Endothelial cell of umbilical vein (primary cell): ENCODE data around the gene SOCS4. TPM values are rescaled to one million over a fixed set of nuclear protein-coding genes. Genes with fewer than 3 reads are reported as not detected.

Experiments
- BruUV-seq: library from RNA; stranded (reverse); fragments of 400-500 nt; replicated peaks from 2 replicates; lab custom pipeline; 2021; lab: Mats Ljungman, UMichigan
- CTCF ChIA-PET: fragments of 300-600, 350-600 bp; sonication (Branson Sonifier 250); formaldehyde crosslinking; loops from one replicate; lab custom pipeline; 2021; ENCODE audit warnings: antibody characterized with exemption, inconsistent platforms; lab: Charles Lee
- POLR2A ChIA-PET: fragments of 300-600, 350-600 bp; sonication (Branson Sonifier 250); formaldehyde crosslinking; loops from one replicate; lab custom pipeline; 2021; ENCODE audit warnings: antibody characterized with exemption, inconsistent platforms; lab: Charles Lee
- DNase-seq: peaks from one replicate; pipeline ENCODE4 v3.0.0-alpha.2; 2011; ENCODE audit warnings: low read depth, low spot score
- FAIRE-seq: peaks from 2 replicates; lab custom pipeline; 2011; peaks lifted over from hg19 to GRCh38; lab: Jason Lieb, UNC
- H2AFZ ChIP-seq: 2 replicates; pipeline ENCODE4 v1.6.0; 2012; ENCODE audit warnings: low read depth, low read length, control low read depth, inconsistent platforms
- H3K27ac ChIP-seq: 2 replicates; pipeline ENCODE4 v1.5.1; 2011; ENCODE audit warnings: low read depth, mild to moderate bottlenecking, control low read depth, low read length, moderate library complexity; ENCODE audit not compliant: insufficient read depth
- H3K27me3 ChIP-seq, 2 experiments: 2 replicates each; pipeline versions ENCODE4 v1.6.0 to v1.6.1; 2011; ENCODE audit warnings: low read length in 2 of 2, mixed read lengths in 1 of 2; ENCODE audit not compliant: control insufficient read depth in 2 of 2, insufficient read depth in 2 of 2
- H3K36me3 ChIP-seq, 2 experiments: 2 replicates in 1 of 2; 3 replicates in 1 of 2; pipeline ENCODE4 v1.5.1; 2011; ENCODE audit warnings: low read length in 2 of 2, mild to moderate bottlenecking in 1 of 2, moderate library complexity in 1 of 2; ENCODE audit not compliant: control insufficient read depth in 2 of 2, insufficient read depth in 2 of 2; ENCODE audit errors: extremely low read depth in 1 of 2
- H3K4me1 ChIP-seq: 3 replicates; pipeline ENCODE4 v1.5.1; 2011; ENCODE audit warnings: mild to moderate bottlenecking, low read length; ENCODE audit not compliant: control insufficient read depth, insufficient read depth; ENCODE audit errors: extremely low read depth
- H3K4me2 ChIP-seq: 2 replicates; pipeline ENCODE4 v1.6.1; 2011; ENCODE audit warnings: low read length, control low read depth, mixed read lengths; ENCODE audit not compliant: insufficient read depth
- H3K4me3 ChIP-seq, 3 experiments: fragments of 200-600 bp in 1 of 3; sonication (generic), shearing (Covaris generic) in 1 of 3; replicated peaks in 1 of 3; 2 replicates each; pipeline ENCODE4 v1.5.1; 2011 to 2016; ENCODE audit warnings: control low read depth in 3 of 3, low read length in 3 of 3, mild to moderate bottlenecking in 2 of 3, inconsistent platforms in 1 of 3, low read depth in 1 of 3, moderate library complexity in 1 of 3; ENCODE audit not compliant: insufficient read depth in 1 of 3
- H3K79me2 ChIP-seq: 2 replicates; pipeline ENCODE4 v1.6.0; 2012; ENCODE audit warnings: low read length, inconsistent platforms; ENCODE audit not compliant: control insufficient read depth, insufficient read depth
- H3K9ac ChIP-seq: replicated peaks from 2 replicates; pipeline ENCODE3; 2011; ENCODE audit warnings: low read length, control low read depth; ENCODE audit not compliant: insufficient read depth; ENCODE audit errors: extremely low read depth
- H3K9me1 ChIP-seq: replicated peaks from 3 replicates; pipeline ENCODE4 v1.6.0; 2011; ENCODE audit warnings: mild to moderate bottlenecking, low read length; ENCODE audit not compliant: control insufficient read depth, insufficient read depth; ENCODE audit errors: extremely low read depth
- H3K9me3 ChIP-seq: replicated peaks from 2 replicates; pipeline ENCODE4 v1.5.1; 2012; ENCODE audit warnings: low read length, inconsistent platforms; ENCODE audit not compliant: control insufficient read depth, insufficient read depth
- H4K20me1 ChIP-seq: replicated peaks from 2 replicates; pipeline ENCODE3; 2011; ENCODE audit warnings: mild to moderate bottlenecking, low read length; ENCODE audit not compliant: control insufficient read depth, insufficient read depth; ENCODE audit errors: extremely low read depth
- CTCF ChIP-seq, 2 donors: IDR thresholded peaks; 1 replicate in 1 of 2; 2 replicates in 1 of 2; pipeline ENCODE4 v1.5.1; 2011; ENCODE audit warnings: low read length in 2 of 2, mild to moderate bottlenecking in 2 of 2, moderate library complexity in 2 of 2, control low read depth in 1 of 2, inconsistent platforms in 1 of 2, low read depth in 1 of 2; ENCODE audit not compliant: insufficient read depth in 1 of 2; ENCODE audit errors: extremely low read depth in 1 of 2
- EZH2 ChIP-seq: IDR thresholded peaks from 2 replicates; pipeline ENCODE4 v1.6.1; 2012; ENCODE audit warnings: borderline replicate concordance, low read depth, mild to moderate bottlenecking, moderate library complexity, low read length, inconsistent platforms; ENCODE audit not compliant: severe bottlenecking
- FOS ChIP-seq: IDR thresholded peaks from 2 replicates; pipeline ENCODE4 v1.6.1; 2011; ENCODE audit warnings: mild to moderate bottlenecking, low read length, moderate library complexity, borderline replicate concordance; ENCODE audit not compliant: insufficient read depth
- GATA2 ChIP-seq: IDR thresholded peaks from 2 replicates; pipeline ENCODE4 v1.7.0; 2011; ENCODE audit warnings: low read depth, mild to moderate bottlenecking, moderate library complexity, mixed read lengths, low read length; ENCODE audit not compliant: insufficient read length, insufficient read depth
- JUN ChIP-seq: IDR thresholded peaks from 2 replicates; pipeline ENCODE4 v1.6.1; 2011; ENCODE audit warnings: borderline replicate concordance, low read depth; ENCODE audit not compliant: insufficient read length, insufficient read depth
- MAX ChIP-seq: IDR thresholded peaks from 2 replicates; pipeline ENCODE4 v1.6.1; 2011; ENCODE audit not compliant: insufficient read depth, insufficient read length
- MYC ChIP-seq: IDR thresholded peaks from one replicate; pipeline ENCODE4 v1.6.1; 2011; ENCODE audit warnings: mild to moderate bottlenecking, low read depth, low read length
- POLR2A ChIP-seq: IDR thresholded peaks from 2 replicates; pipeline ENCODE4 v1.6.1; 2012; ENCODE audit warnings: low read depth, mild to moderate bottlenecking, control low read depth, low read length
- POLR2AphosphoS5 ChIP-seq: IDR thresholded peaks from 2 replicates; pipeline ENCODE4 v1.6.1; 2012; ENCODE audit warnings: low read depth, mild to moderate bottlenecking, control low read depth, low read length, moderate library complexity; ENCODE audit not compliant: insufficient read depth
- dilution Hi-C: fragments of 300-500 bp; cut with MboI; formaldehyde crosslinking; loops from one replicate; pipeline ENCODE4 v1.15.0; 2019; ENCODE audit warnings: low sequenced_read_pairs; ENCODE audit not compliant: extremely low pct_ligation_motif_present
- intact Hi-C: fragments of 100-400 bp; cut with micrococcal nuclease; formaldehyde crosslinking; loops from one replicate; pipeline ENCODE4 v1.10.0; 2022
- polyA plus RNA-seq, 4 experiments: library from polyadenylated mRNA; depleted of rRNA in 3 of 4; stranded (reverse) in 3 of 4; unstranded in 1 of 4; fragments of >200 nt; gene quantifications; 2 replicates each; pipeline versions ENCODE4 v1.2.1 to v1.2.3, GENCODE V29; 2011 to 2012; ENCODE audit warnings: missing spikeins in 1 of 4
- total RNA-seq: library from RNA; stranded (reverse); gene quantifications from 2 replicates; pipeline ENCODE4 v1.2.3, GENCODE V29; 2021

The SOCS4 gene
- total and polyA plus RNA-seq, 2 donors (not counting 3 experiments of a cell fraction or from before 2014, with no cell fraction given): 6.4 to 26.7 TPM

- H3K9me1 ChIP-seq: no peaks in the 10 kb centered on the region
- POLR2A ChIA-PET: no interaction called here
- FAIRE-seq (no peak), DNase-seq (no peak)
- intact Hi-C loops (no loop called here), dilution Hi-C loops (no loop called here)
- H3K27ac ChIP-seq: no peak overlapping the region
- H3K9ac ChIP-seq: no peak overlapping the region
- no peak overlapping the region for H2AFZ ChIP-seq
- H3K27me3 ChIP-seq: no peaks in the 10 kb centered on the region
- no peaks in the 10 kb centered on the region for H4K20me1 ChIP-seq
- CTCF ChIA-PET: interaction anchor here (0.7 to 1.0 kb wide), 2 partner anchors 22 to 47 kb away, joined by 3 read pairs; partner anchors contain the start of genes MAPK1IP1L, SOCS4 and WDHD1
- no peaks in the 10 kb centered on the region for H3K79me2 ChIP-seq
- no peak overlapping the region for H3K4me3 ChIP-seq
- TF ChIP-seq FOS (no peak), CTCF (IDR thresholded peaks at IDR 0.05; ENCODE audit: extremely low read depth in 1 of 2, insufficient read depth in 1 of 2, low read depth in 1 of 2, low read length in 2 of 2) (no peak), EZH2 (no peak), MYC (no peak), POLR2AphosphoS5 (no peak), JUN (no peak), POLR2A (no peak), GATA2 (no peak), MAX (no peak)
- peaks cover 0 to 4% of the 10 kb centered on the region in 2 experiments for H3K36me3 ChIP-seq
- no peak overlapping the region for H3K4me2 ChIP-seq
- no TSS peak for BruUV-seq
- peaks cover 3% of the 10 kb centered on the region for H3K4me1 ChIP-seq
- no peaks in the 10 kb centered on the region for H3K9me3 ChIP-seq
These were observed 22.0 kb upstream of the SOCS4 start for GRCh38 chr14:55005071-55005470.
